GM12872 (cell line): ENCODE results near the gene ESF1.

Experiments used
- TF ChIP-seq, protein P1 (sequence below): IDR thresholded peaks from 3 replicates; pipeline ENCODE4 v1.5.1; 2011; ENCODE audit warnings: low read depth, mild to moderate bottlenecking, low read length, moderate library complexity; ENCODE audit not compliant: insufficient read depth

Gene ESF1

DNA sequence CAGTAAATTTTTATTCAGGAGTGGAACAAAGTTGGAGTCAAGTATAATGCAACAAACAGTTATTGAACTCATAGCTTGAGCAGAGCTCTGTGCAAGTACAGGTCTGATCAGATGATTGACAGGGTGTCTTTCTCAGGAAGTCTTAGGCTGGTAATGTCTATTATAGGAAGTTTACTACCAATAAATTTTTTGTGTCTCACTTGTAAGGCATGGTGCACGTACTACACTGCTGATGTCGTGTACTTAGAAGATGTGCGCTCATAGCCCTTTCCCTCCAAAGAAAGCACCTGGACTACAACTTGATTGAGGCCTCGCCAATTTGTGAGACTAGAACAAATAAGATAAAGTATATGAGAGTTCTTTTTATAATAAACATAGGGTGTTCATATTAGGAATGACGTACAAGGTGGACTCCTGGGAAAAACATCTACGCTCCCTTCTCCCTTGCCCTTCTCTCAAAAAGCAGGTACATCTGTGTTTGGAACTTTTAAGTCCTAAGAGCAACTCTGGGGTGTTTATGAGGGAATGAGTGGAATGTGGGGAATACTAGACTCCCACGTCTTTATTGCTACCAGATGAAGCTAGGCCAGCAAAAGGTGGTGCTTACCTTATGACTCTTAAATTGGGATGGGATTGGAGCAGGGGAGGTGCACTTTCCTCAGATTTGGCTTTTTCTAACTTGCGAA, 1.6 kb upstream of the ESF1 start:
- TF ChIP-seq, protein P1, sequence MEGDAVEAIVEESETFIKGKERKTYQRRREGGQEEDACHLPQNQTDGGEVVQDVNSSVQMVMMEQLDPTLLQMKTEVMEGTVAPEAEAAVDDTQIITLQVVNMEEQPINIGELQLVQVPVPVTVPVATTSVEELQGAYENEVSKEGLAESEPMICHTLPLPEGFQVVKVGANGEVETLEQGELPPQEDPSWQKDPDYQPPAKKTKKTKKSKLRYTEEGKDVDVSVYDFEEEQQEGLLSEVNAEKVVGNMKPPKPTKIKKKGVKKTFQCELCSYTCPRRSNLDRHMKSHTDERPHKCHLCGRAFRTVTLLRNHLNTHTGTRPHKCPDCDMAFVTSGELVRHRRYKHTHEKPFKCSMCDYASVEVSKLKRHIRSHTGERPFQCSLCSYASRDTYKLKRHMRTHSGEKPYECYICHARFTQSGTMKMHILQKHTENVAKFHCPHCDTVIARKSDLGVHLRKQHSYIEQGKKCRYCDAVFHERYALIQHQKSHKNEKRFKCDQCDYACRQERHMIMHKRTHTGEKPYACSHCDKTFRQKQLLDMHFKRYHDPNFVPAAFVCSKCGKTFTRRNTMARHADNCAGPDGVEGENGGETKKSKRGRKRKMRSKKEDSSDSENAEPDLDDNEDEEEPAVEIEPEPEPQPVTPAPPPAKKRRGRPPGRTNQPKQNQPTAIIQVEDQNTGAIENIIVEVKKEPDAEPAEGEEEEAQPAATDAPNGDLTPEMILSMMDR = no peak

DNA sequence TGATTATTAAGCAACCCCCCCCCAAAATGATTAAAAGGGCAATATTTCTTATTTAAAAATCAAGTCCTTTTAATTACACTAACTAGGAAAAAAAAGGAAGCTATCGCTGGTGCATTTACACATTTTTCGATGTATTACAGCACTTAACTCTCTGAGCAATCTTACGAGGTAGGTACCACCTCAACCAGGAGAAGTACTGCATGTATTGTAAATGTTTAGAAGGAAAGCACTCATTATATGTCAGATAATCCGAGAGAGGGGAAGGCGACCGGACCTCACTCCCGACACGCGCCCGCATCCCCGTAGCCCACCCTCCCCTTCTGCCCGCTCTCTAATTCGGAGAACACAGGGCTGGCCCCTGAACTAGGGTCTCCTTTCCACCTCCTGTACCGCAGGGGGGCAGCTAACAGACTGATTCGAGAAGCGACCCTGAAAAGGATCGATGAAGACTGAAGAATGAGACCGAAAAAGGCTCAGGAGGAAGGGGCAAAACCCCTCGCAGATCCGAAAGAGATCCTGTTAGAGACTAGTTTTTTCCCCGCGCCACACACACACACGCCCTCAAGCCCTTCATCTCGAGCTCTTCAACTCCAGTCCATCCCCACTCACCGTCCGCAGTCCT, 337 bp downstream of the ESF1 start:
- TF ChIP-seq, protein P1 = no peak

DNA sequence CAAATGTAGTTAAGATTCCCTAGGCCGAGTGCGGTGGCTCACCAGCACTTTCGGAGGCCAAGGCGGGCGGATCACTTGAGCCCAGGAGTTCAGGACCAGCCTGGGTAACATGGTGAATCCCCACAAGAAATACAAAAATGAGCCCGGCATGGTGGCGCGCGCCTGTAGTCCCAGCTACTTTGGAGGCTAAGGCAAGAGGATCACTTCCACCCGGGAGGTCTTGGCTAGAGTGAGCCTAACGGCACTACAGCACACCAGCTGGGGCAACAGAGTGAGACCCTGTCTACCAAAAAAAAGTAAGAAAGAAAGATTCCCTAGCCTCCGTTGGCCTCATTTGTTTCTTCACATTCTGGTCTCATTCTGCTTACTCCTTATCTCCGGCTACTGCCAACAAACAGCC, 1.2 kb downstream of the ESF1 start:
- TF ChIP-seq, protein P1 = no peak

DNA sequence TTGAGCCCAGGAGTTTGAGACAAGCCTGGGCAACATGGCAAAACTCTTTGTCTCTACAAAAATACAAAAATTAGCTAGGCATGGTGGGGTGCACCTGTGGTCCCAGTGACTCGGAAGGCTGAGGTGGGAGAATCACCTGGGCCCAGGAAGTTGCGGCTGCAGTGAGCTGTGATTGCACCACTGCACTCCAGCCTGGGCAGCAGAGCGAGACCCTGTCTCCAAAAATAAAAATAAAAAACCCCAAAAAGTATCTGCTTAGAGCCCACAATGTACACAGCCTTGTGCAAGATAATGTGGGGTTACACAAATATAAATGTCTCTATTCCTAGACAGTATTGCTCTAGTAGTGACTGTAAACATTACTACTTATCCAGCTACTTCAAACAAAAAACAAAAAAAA, 5.9 kb downstream of the ESF1 start:
- TF ChIP-seq, protein P1 = no peak

DNA sequence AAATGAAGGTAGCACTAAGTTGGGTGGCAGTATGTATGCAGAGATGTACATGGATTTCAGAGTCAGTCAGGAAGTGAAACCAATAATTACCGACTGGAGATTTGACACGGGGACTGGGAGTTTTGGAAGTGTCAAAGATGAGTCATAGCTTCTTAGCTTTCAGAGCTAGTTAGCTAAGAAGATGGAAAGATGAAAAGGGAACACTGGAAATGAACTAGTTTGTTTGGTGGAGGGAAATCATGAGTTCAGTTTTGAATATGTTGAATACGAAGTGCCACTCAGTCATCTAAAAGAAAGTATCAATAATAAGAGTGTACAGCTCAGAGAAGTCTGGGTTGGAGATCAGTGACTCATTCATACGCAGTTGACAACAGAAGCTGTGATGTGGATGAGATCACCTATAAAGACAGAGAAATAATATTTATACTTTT, 7.5 kb downstream of the ESF1 start:
- TF ChIP-seq, protein P1 = no peak

DNA sequence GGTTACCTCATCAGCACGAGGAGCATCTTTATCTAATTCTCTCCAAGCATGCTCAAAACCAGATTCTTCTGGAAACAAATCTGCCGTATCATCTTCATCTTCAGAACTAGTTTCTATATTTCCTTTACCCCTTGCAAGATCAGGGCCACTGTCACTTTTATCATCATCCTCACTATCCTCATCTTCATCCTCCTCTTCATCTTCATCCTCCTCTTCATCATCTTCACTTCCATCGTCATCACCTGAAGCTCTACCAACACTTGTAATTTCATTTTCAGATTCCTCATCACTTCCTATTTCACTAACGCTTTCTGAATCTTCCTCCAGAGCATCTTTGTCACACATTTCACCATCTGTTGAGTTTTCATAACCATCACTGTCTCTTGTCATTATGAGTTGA, 8.9 kb downstream of the ESF1 start:
- TF ChIP-seq, protein P1 = no peak

DNA sequence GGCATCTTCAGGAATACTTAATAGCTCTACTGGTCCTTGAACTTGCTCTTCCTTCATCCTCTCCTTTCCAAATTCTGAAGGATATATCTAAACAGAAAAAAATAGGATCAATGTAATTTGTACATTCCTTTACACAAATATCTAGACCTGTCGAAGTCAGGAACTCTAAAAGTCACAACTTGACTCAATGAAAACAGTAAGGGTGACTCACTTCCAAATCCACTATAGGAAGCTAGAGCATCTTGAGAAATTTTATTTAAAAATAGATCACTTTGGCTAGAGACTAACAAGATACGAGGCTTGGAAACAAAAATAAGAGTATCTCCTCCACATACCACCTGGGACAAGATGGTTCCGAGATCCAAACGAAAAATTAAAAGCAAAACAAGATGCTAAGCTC, 12.2 kb downstream of the ESF1 start:
- TF ChIP-seq, protein P1 = no peak
